Lower lobe of right lung (tissue), 2 donors: ENCODE results near the gene PDZD4. TPM values are rescaled to one million over a fixed set of nuclear protein-coding genes. Genes with fewer than 3 reads are reported as not detected.
A peak's percentile ranks its signal among the peaks of the same experiment; 100 is the strongest.

Experiments
- ATAC-seq, 2 donors: fragments of 200-7000 bp; cut with Tn5 transposase; one replicate each; pipeline ENCODE4 v1.9.1; 2020 to 2022; ENCODE audit warnings: mild to moderate bottlenecking in 2 of 2, moderate library complexity in 2 of 2
- DNase-seq: peaks from one replicate; pipeline ENCODE4 v3.0.0-alpha.2; 2020
- H3K27ac ChIP-seq: fragments of 200-600 bp; one replicate; pipeline ENCODE4 v1.8.0; 2022
- H3K27me3 ChIP-seq: fragments of 200-600 bp; one replicate; pipeline ENCODE4 v1.8.0; 2022; ENCODE audit warnings: low read depth
- H3K36me3 ChIP-seq: fragments of 200-600 bp; one replicate; pipeline ENCODE4 v1.8.0; 2022; ENCODE audit warnings: mild to moderate bottlenecking
- H3K4me1 ChIP-seq: fragments of 200-600 bp; one replicate; pipeline ENCODE4 v1.8.0; 2022
- H3K4me3 ChIP-seq: fragments of 200-600 bp; one replicate; pipeline ENCODE4 v1.8.0; 2022; ENCODE audit warnings: mild to moderate bottlenecking
- H3K9me3 ChIP-seq: fragments of 200-600 bp; one replicate; pipeline ENCODE4 v1.8.0; 2022
- intact Hi-C: fragments of 100-400 bp; cut with DNase I; formaldehyde crosslinking; loops from one replicate; pipeline ENCODE4 v1.11.0; 2022
- total RNA-seq: library from RNA; stranded (reverse); fragmentation: NEBNext Ultra II Directional; extraction: Animal tissue kit (Norgen Biotek cat#: 25700); gene quantifications from one replicate; pipeline ENCODE4 v1.2.1, GENCODE V29; 2021
- TF ChIP-seq, protein P1 (sequence below): fragments of 200-600 bp; IDR thresholded peaks from one replicate; pipeline ENCODE4 v1.8.0; 2022; ENCODE audit warnings: antibody characterized with exemption, mild to moderate bottlenecking
- donor health status: DM: no; HTN: yes; CAD: no; lungs with severe emphysema.

The PDZD4 gene
- total RNA-seq, 1 donor from 2014 or later = 8.5 TPM

DNA sequence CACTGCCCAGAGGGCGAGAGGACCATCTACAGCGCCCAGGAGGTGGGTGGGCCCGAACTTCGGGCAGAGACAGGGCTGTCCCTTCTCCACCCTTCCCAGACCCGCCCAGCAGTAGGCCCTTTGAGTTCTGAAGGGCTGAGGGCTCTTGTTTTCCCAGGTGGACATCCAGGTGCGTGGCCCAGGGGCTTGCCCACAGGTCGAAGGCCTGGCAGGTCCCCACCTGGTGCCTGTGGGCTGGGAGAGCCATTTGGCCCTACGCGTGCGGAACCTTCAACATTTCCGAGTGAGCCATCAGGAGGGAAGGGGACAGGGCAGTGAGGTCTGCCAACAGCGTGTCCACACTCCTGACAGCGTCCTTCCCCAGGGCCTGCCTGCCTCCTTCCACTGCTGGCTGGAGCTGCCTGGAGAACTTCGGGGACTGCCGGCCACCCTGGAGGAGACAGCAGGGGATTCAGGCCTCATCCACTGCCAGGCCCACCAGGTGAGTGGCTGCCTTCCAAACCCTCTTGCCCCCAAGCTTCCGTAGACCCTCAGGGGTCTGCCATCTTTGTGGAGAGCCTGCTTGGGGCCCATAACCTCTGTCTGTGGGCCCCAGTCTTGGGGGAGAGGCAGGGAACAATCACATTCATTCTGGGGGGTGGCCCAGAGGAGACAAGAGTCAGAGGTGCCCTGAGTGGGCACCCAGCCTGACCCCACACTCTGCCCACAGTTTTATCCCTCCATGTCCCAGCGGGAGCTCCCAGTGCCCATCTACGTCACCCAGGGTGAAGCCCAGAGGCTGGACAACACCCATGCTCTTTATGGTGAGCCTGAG lies 59.5 kb downstream of the PDZD4 start:
- no peaks in the 10 kb centered on the region for H3K4me1 ChIP-seq
- no peaks in the 10 kb centered on the region for H3K36me3 ChIP-seq
- H3K9me3 ChIP-seq = no peaks in the 10 kb centered on the region
- no peak overlapping the region for H3K27ac ChIP-seq
- intact Hi-C loops = no loop called here
- ATAC-seq (no peak), DNase-seq (no peak)
- H3K27me3 ChIP-seq = no peaks in the 10 kb centered on the region
- TF ChIP-seq, protein P1, sequence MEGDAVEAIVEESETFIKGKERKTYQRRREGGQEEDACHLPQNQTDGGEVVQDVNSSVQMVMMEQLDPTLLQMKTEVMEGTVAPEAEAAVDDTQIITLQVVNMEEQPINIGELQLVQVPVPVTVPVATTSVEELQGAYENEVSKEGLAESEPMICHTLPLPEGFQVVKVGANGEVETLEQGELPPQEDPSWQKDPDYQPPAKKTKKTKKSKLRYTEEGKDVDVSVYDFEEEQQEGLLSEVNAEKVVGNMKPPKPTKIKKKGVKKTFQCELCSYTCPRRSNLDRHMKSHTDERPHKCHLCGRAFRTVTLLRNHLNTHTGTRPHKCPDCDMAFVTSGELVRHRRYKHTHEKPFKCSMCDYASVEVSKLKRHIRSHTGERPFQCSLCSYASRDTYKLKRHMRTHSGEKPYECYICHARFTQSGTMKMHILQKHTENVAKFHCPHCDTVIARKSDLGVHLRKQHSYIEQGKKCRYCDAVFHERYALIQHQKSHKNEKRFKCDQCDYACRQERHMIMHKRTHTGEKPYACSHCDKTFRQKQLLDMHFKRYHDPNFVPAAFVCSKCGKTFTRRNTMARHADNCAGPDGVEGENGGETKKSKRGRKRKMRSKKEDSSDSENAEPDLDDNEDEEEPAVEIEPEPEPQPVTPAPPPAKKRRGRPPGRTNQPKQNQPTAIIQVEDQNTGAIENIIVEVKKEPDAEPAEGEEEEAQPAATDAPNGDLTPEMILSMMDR = no peak
- no peak overlapping the region for H3K4me3 ChIP-seq

DNA sequence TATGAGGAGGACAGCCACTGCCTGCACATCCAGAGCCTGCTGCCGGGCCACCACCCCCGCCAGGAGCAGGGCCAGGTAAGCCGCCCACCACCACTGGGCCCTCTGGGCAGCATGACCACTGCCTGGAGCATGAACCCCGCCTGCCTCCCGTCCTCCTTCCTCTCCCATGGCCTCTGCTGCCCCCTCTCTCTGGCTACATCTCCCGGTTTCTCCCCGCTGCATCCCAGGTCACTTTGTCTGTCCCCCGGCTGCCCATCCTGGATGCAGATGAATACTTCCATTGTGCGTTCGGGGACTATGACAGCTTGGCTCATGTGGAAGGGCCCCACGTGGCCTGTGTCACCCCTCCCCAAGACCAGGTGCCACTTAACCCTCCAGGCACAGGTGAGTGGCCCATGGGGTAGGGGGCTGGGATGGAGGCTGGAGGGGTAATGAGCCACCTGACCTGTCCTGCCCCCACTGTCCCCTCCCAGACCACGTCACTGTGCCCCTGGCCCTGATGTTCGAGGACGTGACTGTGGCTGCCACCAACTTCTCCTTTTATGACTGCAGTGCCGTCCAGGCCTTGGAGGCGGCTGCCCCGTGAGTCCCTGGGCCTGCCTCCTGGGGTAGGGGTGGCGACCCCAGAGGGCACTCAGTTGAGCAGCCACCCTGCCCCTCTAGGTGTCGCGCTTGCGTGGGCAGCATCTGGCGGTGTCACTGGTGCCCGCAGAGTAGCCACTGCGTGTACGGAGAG lies 60.3 kb downstream of the PDZD4 start:
- H3K27ac ChIP-seq = no peak overlapping the region
- no peak overlapping the region for H3K4me3 ChIP-seq
- ATAC-seq (no peak), DNase-seq (no peak)
- no peaks in the 10 kb centered on the region for H3K4me1 ChIP-seq
- intact Hi-C loops = loop anchor here (10.0 kb wide), 1 partner anchor 185 kb away; no protein-coding TSS in a partner anchor
- no peaks in the 10 kb centered on the region for H3K9me3 ChIP-seq
- no peaks in the 10 kb centered on the region for H3K27me3 ChIP-seq
- TF ChIP-seq, protein P1 = no peak
- no peaks in the 10 kb centered on the region for H3K36me3 ChIP-seq

DNA sequence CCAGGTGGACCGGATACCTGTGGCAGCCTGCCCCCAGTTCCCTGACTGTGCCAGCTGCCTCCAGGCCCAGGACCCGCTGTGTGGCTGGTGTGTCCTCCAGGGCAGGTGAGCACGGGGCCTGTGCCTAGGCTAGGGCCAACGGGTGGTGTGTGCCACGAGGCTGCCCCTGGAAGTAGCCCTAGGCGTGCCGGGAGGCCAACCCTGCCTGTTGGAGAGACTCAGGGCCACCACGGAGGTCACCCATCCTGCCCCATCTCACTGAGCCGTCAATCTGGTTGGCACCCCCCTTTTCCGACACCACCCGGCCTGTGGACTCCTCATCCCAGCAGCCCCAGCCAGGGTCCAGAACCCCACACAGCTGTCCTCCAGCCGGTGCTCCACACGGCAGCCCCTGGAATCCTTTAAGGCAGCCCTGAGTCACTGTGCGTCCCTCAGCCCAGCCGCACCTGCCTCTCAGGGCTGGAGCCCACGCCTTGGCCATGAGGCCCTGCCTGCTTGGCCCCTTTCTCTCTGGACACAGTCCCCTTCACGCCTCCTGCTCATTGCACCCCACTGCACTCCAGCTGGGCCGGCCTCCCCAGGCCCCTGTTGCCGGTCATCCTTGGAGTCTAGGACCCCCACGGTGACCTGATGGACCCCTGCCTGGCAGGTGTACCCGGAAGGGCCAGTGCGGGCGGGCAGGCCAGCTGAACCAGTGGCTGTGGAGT lies 61.0 kb downstream of the PDZD4 start:
- TF ChIP-seq, protein P1 = no peak
- H3K27ac ChIP-seq = no peak overlapping the region
- H3K4me3 ChIP-seq = no peak overlapping the region
- H3K36me3 ChIP-seq = no peaks in the 10 kb centered on the region
- no peak for ATAC-seq
- H3K4me1 ChIP-seq = no peaks in the 10 kb centered on the region
- DNase-seq = no peak
- intact Hi-C loops = loop anchor here (10.0 kb wide), 1 partner anchor 185 kb away; no protein-coding TSS in a partner anchor
- H3K9me3 ChIP-seq = no peaks in the 10 kb centered on the region
- H3K27me3 ChIP-seq = no peaks in the 10 kb centered on the region

DNA sequence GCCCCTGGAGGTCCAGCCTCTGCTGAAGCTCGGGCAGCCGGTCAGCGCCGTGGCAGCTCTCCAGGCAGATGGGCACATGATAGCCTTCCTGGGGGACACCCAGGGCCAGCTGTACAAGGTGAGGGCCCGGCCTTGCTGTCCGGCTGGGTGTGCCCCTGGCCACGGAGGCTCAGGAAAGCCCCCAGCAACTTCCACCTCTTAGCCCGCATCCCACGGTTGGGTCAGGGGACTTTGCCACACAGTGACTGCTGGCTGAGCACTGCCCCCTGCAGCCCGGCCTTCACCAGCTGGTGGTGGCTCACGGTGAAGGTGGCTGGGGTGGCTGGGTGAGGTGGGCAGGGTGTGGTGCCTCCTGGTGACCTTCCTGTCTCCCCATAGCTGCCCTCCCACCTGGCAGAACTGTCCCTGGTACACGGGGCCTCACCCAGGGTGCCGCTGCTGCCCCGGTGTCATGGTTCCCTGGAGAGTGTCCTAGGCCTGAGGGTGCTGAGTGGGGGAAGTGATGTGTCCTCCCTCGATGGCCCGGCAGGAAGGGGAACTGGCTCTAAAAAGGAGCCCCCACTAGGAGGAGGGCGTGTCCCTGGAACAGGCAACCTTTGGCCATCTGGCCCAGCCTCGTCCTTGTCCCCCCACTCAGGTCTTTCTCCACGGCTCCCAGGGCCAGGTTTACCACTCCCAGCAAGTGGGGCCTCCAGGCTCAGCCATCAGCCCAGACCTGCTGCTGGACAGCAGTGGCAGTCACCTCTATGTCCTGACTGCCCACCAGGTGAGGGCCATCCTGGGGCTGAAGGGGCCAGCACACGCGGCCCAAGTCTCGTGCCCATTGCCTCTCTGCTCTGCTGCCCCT lies 61.8 kb downstream of the PDZD4 start:
- DNase-seq = peak; percentile 21
- intact Hi-C loops = loop anchor here (10.0 kb wide), 1 partner anchor 186 kb away; no protein-coding TSS in a partner anchor

More for the DNA sequence above, 61.8 kb downstream of the PDZD4 start:
- no peak overlapping the region for H3K4me3 ChIP-seq
- no peaks in the 10 kb centered on the region for H3K4me1 ChIP-seq
- H3K9me3 ChIP-seq = no peaks in the 10 kb centered on the region
- H3K27ac ChIP-seq = no peak overlapping the region
- ATAC-seq = no peak
- no peaks in the 10 kb centered on the region for H3K36me3 ChIP-seq
- no peaks in the 10 kb centered on the region for H3K27me3 ChIP-seq
- TF ChIP-seq, protein P1 = no peak
